ENCODE results near the gene DPT.

The DPT gene

GRCh38 chr1:168698453-168698852 is 30.6 kb downstream of the DPT start:
- no peak for DNase-seq (ENCODE audit: low spot score)

- DNase-seq (ENCODE audit: low spot score) = no peak
These were observed 31.5 kb downstream of the DPT start for GRCh38 chr1:168697356-168698126.

- no peak for DNase-seq (ENCODE audit: low spot score)
These were observed 32.8 kb downstream of the DPT start for GRCh38 chr1:168696125-168696760.

GRCh38 chr1:168693872-168694238 is 35.2 kb downstream of the DPT start:
- DNase-seq (ENCODE audit: low spot score) = no peak

GRCh38 chr1:168693197-168693871 is 35.7 kb downstream of the DPT start:
- no peak for DNase-seq (ENCODE audit: low spot score)

DNA sequence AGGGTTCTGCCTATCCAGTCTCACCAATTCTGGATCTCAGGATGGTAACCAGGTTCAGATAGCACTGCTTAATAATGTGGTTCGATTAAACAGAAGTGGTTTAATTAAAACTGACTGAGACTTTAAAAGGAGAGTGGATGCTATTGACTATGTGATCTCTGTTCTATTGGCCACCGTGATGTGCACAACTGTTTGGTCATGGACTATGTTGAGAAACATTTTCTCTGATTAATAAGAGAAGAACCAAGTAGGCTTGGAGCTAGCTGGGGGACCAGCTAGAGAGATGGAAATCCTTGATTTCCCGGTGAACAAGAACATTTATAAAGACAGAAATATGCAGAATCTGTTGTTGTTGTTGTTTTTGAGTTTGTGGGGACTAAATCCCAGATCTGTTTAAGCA is 36.5 kb downstream of the DPT start:
- DNase-seq (ENCODE audit: low spot score) = no peak

- no peak for DNase-seq (ENCODE audit: low spot score)
These were observed 37.5 kb downstream of the DPT start for GRCh38 chr1:168691541-168691940.

GRCh38 chr1:168689726-168690602 is 39.0 kb downstream of the DPT start:
- no peak for DNase-seq (ENCODE audit: low spot score)

DNA sequence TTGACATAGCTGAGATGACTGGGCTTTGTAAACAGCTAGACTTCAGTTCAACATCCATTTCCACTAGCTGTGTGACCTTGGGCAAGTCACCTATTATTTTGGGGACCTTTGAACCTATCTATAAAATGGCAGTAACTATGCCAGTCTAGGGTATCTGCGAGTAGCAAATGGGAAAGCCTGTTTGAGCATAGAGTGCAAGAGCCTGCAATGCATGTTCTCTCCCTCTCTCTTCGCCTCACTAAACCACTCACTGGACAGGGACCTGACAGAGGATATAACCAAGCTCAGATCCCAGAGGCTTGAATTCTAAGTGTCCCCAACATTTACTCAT is 39.7 kb downstream of the DPT start:
- no peak for DNase-seq (ENCODE audit: low spot score)

DNA sequence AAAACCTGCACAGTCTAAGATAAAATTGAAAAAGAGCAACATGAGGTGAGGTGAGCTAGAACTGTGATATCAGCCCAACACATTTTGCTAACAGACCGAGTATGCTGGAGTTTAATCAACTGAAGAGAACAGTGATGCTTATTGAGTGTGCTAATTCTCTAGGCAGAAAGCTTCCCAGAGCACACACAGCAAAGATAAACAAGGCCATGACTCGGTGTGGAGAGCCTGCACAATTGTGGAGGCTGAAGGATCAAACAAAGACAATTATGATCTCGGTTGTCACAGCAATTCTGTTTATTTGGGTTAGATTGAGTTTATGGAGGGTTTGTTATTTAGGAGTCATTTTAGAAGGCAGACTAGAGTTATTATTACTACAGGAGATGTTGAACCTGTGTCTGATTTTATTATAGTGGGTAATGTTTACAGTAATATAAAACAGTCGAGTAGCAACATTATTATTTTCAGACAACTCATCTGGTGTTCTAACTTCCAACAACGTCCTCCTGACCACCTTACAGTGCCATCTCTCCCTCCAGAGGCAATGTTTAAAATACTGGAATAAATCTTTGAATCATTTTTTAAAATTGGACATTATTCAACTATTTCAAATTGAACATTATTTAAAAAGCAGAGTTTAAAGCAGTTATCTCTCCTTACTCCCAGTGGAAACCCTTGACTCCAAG is 40.2 kb downstream of the DPT start:
- DNase-seq (ENCODE audit: low spot score) = no peak

GRCh38 chr1:168687816-168688215 is 41.2 kb downstream of the DPT start:
- no peak for DNase-seq (ENCODE audit: low spot score)

DNA sequence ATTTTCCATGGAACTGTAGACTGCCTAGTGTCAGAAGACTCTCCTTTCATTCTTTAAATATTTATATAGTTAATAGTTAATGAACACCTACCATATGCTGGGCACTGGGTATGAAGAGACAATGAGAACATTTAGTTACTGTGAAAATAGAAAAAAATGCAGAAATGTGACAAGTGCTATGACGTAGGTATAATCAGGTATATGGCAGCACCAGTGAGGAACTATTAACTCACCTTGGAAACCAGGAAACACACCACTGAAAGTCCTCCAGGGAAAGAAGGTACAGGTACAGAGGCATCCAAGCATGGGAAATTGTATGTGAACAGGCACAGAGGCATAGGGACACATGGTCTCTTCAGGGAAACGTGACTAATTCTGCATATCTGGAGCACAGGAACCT is 42.3 kb downstream of the DPT start:
- no peak for DNase-seq (ENCODE audit: low spot score)

DNA sequence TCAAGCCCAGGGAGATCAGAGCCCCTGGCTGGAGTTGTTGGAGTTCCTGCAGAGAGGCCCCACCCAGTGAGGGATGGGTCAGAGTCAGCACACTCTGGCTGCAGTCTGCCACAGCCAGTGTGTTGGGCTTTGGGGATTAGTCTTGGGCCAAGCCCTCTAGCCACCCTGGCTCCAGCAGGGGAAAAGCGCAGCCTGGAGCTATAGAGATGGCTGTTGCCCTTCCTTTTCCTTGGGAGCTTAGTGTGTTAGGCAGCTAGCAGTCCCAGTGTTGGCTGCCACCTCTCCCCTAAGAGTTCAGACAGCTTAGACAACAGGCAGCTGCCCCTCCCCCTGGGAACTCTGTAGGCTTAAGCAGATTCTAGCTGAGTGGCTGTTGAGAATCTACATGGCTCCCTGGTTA is 45.1 kb downstream of the DPT start:
- no peak for DNase-seq (ENCODE audit: low spot score)

DNA sequence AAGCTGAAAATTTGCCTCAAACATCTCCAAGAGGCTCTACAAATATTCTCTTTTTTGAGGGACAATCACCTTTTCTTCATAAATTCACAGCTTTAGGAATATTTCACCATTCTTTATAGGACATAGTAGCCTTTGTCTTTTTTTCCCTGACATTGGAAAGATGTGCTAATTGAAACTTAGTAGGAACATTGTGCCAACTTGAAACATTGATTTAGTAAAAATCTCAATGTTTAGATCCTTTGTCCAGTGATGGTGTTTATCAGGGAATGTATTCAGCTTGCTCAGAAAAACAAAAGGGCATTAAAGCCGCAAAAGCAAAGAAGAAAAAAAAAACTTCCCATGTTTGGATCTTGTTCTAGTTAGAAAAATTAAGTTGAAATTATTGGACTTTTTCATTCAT is 52.1 kb downstream of the DPT start:
- no peak for DNase-seq (ENCODE audit: low spot score)

DNA sequence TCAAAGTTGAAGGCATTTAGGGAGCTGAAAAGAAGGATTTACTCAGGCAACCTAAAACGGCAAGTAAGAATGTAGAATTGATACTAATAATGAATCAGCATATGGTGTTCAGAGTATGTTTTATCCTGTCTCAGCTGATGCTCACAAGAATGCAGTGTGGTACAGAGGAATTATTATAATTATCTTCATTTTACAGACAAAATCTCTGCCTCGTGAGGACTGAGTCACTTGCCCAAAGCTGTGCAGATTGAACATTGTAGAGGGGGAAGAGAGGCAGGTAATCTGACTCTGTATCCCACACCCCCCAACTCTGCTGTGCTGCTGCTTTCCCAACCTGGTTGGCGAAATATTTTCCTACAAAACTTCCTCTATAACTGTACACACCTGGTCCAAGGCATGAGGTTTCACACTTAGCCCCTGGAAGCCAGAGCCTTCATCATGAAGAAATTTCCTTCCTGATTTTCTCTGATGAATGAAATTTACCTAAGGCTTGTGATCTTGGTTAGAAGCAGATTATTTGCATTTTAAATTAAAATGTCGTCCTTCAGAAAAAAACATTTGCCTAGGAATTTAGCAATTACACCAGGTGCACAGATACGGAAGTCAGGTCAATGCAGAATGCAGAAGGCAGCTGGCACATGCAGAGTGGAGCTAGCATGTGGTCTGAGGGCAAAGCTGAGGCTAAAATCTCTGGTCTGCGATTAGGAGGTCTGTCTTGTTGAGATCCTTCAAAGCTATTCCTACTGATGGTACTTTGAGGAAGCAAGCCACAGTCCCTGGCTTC is 52.8 kb downstream of the DPT start:
- DNase-seq (ENCODE audit: low spot score) = no peak

GRCh38 chr1:168673974-168674683 is 54.9 kb downstream of the DPT start:
- DNase-seq (ENCODE audit: low spot score) = no peak

GRCh38 chr1:168672278-168672677 is 56.7 kb downstream of the DPT start:
- no peak for DNase-seq (ENCODE audit: low spot score)

- no peak for DNase-seq (ENCODE audit: low spot score)
These were observed 57.2 kb downstream of the DPT start for GRCh38 chr1:168671782-168672181.

GRCh38 chr1:168665975-168666374 is 63.0 kb downstream of the DPT start:
- DNase-seq (ENCODE audit: low spot score) = no peak

DNA sequence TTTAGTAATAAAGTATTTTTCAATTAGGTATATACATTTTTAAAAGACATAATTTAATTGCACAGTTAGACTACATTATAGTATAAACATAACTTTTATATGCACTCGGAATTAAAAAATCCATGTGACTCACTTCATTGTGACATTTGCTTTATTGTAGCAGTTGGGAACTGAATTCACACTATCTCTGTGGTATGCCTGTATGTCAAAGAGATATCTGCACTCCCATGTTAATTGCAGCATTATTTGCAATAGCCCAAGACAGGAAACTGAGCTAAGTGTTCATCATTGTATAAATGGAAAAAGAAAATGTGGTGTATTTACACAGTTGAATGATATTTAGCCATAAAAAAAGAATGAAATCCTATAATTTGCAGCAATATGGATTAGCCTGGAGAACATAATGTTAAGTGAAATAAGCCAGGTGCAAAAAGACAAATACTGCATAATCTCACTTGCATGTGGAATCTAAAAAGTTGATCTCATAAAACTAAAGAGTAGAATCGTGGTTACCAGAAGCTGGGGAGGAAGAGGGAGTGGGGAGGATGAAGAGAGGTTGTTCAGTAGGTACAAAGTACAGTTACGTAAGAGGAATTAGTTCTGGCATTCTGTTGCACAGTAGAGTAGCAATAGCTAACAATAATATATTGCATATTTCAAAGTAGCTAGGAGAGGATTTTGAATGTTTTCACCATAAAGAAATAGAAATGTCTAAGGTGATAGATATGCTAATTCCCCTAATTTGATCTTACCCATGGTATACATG is 64.8 kb downstream of the DPT start:
- DNase-seq (ENCODE audit: low spot score) = no peak

Measured in kidney capillary endothelial cell (primary cell).